T follicular helper cell (primary cell): Measurements from ENCODE around the gene ANKRD42.
A peak's percentile ranks its signal among the peaks of the same experiment; 100 is the strongest.
"Not testable (repeated sequence)": the region's sequence is repeated elsewhere in the genome, so short reads cannot be mapped to it uniquely, and the experiment has no call there.

ENCODE experiments used
- DNase-seq: peaks from one replicate; pipeline ENCODE4 v3.0.0-alpha.2; 2020; ENCODE audit warnings: low read depth

The ANKRD42 gene

GRCh38 chr11:83241291-83241946 lies 47.9 kb downstream of the ANKRD42 start:
- no peak for DNase-seq

- DNase-seq, result no peak
Measured at GRCh38 chr11:83249445-83249844, 55.9 kb downstream of the ANKRD42 start.

DNA sequence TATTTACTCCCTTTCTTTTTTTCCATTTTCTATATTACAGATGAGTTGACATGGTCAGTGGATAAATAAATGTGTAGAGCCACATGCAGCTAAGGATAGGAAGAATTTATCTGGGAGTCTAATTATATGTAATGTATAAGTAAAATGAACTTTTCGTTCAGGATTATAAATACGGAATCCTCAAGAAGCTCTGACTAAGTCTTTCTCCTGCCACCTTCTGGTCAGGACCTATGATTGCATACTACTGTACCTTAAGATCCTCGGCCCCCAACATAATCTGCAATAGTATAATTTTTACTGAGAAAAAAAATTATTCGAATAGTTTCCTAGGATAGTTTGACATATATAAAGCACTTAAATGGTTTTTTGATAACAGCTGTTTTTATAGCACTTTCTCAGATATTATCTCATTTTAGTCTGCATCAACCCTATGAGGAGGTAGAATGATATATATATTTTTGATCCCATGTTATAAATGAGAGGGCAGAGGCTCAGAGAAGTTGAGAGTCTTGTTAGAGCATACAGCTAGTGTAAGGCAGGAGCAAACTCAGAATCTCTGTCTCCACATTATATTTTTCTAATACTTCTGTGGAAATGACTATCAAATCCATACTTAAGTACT lies 56.6 kb downstream of the ANKRD42 start:
- no peak for DNase-seq

- no peak for DNase-seq
Measured at GRCh38 chr11:83252266-83252665, 58.8 kb downstream of the ANKRD42 start.

DNA sequence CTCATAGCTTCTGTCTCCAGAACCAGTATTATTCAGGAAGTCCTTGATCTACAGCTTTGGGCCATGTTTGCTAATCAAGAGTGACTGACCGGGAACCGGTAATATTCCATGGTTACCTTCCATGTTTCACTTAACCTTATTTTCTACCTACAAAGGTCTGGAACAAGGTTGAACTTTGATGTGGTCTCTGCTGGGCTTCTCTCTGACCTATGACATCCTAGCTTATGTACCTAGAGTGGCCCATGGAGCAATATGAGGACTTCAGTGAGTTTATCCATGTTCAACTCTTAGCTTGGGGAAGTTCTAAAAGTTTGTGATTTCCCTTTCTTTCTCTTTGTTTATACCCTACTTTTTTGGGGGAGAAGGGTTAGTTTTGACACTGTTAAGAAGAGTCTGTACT lies 59.4 kb downstream of the ANKRD42 start:
- DNase-seq, result no peak

DNA sequence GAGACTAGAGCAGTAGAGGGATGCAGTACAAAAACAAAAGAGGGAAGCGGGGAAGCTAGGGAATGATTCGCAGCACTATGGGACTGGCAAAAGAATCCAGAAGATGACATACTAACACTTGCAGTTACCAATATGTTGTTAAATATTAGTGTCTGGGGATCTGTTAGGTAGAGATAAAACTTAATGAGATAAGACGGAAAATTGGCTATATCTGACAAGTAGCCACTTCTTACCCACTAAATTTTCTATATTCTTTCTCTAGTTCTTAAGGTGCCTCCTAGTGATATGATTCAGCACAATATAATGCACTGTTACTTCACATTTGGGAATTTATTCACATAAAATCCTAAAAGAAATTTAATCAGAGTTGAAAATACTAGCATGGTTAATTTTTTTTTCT lies 61.9 kb downstream of the ANKRD42 start:
- no peak for DNase-seq

DNA sequence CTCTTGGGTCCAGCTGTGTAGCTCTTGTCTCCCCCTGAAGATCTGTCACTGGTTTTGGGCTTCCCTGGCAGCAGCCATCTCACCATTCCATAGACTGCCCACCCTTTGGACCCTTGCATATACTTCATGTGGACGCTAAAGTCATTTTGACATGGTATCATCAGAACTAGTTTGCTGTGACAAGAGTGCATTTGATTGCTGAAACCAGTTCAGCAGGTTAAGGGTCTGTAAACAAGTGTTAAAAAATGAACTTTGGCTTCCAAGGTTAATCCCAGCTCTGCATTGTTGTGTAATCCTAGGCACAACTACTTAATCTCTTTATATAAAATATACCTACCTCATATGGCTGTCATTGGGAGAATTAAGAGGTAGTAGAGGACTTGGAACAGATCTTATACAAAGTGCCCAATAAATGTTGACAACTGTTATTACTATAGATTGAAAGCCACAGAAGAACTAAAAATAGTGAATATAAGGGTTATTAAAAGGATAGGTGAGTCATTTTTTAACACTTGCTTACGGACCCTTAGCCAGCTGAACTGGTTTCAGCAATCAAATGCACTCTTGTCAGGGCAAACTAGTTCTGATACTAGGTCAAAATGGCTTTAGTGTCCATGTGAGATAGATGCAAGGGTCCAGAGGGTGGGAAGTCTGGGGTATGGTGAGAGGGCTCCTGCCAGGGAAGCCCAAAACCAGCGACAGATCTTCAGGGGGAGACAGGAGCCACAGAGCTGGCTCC lies 63.3 kb downstream of the ANKRD42 start:
- no peak for DNase-seq

- DNase-seq, result no peak
Measured at GRCh38 chr11:83257761-83258168, 64.3 kb downstream of the ANKRD42 start.

DNA sequence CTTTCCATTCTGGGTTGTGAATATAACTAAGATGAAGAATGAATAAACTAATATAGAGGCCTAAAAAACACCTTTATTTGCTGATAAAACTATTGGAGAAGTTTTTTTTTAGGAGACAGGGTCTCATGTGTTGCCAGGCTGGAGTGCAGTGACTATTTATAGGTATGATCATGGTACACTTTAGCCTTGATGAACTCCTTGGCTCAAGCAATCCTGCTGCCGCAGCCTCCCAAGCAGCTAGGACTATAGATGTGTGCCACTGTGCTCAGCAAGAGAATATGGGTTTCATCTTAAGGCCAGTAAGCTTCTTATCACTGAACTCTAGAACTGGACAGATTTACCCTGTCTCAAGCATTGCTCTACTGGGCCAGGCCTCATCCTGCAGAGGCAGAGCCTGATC lies 66.0 kb downstream of the ANKRD42 start:
- no peak for DNase-seq

DNA sequence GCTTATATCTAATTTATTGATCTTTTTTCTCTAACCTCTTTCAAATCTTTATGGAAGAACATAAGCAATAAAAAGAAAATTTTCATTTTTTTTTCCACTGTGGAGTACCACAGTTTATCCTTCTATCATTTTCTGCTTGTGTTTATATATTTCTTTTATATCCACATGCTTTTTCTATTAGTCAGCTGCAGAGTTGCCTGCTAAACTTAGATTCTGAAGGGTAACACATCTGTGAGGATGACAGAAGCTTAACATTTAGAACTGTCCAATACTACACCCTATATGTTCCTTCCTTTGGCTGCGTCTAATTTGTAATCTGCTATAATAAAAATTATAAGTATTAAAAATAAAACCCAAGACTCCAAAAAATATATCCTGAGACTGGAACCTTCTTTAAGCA lies 71.8 kb downstream of the ANKRD42 start:
- no peak for DNase-seq

GRCh38 chr11:83269080-83269479 lies 75.6 kb downstream of the ANKRD42 start:
- DNase-seq, result not testable (repeated sequence)

DNA sequence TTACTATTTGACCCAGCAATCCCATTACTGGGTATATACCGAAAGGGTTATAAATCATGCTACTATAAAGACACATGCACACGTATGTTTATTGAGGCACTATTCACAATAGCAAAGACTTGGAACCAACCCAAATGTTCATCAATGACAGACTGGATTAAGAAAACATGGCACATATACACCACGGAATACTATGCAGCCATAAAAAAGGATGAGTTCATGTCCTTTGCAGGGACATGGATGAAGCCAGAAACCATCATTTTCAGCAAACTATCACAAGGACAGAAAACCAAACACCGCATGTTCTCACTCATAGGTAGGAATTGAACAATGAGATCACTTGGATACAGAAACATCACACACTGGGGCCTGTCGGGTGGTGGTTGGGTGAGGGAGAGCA lies 78.2 kb downstream of the ANKRD42 start:
- not testable (repeated sequence) for DNase-seq

- no peak for DNase-seq
Measured at GRCh38 chr11:83272627-83273026, 79.1 kb downstream of the ANKRD42 start.

DNA sequence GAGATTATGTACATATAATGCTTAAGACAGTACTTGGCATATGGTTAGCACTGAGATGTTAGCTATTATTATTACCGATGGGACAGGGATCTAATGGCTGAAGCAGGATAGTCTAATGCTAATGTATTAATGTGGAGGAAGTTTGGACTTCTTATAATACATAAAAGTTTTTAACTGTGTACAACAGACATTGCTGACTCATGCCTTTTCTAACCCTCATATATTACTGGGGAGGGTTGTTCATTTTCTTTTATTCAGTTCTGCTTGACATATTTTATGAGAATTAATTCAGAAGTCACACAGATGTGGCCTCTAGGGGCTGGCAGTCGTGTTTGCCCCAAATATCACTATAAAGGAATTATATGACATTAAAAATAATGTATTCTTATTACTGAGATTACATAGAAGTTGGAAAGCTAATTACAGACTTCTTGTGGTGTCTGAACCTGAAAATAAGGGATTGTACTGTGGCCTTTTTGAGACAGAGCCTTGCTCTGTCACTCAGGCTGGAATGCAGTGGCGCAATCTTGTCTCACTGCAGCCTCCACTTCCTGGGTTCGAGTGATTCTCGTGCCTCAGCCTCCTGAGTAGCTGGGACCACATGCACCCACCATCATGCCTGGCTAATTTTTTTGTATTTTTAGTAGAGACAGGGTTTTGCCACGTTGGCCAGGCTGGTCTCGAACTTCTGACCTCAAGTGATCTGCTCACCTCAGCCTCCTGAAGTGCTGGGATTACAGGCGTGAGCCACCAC lies 82.6 kb downstream of the ANKRD42 start:
- no peak for DNase-seq

DNA sequence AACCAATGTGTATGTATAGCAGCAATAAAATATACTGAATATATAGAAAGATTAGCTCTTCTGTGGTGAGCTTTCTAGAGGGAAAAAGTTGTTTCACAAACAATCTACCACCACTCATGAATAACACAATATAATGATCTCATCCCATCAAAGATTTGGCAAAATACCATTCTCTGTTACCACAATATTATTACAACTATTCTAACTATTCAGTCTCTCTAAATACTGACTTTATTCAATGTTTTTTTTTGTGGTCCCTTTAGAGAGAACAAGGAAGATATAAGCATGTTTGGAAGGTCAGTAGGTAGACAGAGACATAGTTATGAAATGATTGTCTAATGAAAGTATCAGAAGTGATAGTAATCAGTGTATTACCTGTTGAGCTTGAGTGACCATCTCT lies 84.8 kb downstream of the ANKRD42 start:
- no peak for DNase-seq

- DNase-seq, result no peak
Measured at GRCh38 chr11:83280256-83280655, 86.7 kb downstream of the ANKRD42 start.

- no peak for DNase-seq
Measured at GRCh38 chr11:83282084-83282716, 88.7 kb downstream of the ANKRD42 start.

DNA sequence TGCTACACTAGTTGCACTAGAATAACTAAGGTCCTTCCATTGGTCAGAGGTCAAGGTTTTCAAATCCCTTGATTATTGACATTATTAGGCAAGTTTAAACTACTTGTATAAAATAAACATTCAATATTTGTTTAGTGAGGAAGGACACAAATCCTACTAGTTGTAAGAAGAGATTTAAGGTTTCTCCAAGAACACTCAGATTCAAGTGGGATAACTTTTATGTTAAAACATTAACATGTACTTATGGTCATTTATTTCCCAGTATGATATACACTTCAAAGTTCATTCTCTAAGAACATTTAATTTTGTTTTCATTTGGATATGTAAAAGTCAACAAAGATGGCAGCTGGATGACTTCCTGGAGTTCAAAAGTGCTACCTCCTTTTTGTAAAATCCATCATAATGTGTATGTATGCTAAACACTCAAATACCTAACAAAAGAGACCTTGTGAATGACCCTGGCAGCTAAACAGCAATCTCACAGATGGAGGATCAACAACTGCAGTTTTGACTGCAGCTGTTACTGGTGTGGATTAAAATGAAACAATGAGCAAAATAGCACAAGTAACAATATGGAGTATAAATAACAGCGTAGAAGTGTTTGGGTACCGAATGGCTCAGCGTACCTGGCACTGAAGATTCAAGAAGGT lies 91.1 kb downstream of the ANKRD42 start:
- DNase-seq, result no peak

GRCh38 chr11:83285151-83285770 lies 91.7 kb downstream of the ANKRD42 start:
- no peak for DNase-seq

GRCh38 chr11:83285771-83286528 lies 92.4 kb downstream of the ANKRD42 start, which contains the start of gene CCDC90B:
Gene CCDC90B (minus strand): TSS chr11:83286367. CDS start chr11:83285972, 395 bp downstream.
- DNase-seq, result peak; percentile 91
